ENCODE measurements around the gene HBG1.
"Not testable (repeated sequence)": the region's sequence is repeated elsewhere in the genome, so short reads cannot be mapped to it uniquely, and the experiment has no call there.

GRCh38 chr11:5254646-5255413, 5.2 kb upstream of the HBG1 start, which contains the start of gene HBG2:
- not testable (repeated sequence) for TF ChIP-seq EZH2phosphoT487, CTCF (IDR thresholded peaks at IDR 0.05; ENCODE audit: low read length)
